ENCODE results near the gene NDUFS8.

Gene NDUFS8

GRCh38 chr11:68022531-68022930, 8.0 kb upstream of the NDUFS8 start:
- no peak overlapping the region for H3K4me3 ChIP-seq (ENCODE audit: low read depth, low read length)
- TF ChIP-seq CTCF (IDR thresholded peaks at IDR 0.05; ENCODE audit: borderline replicate concordance, insufficient read depth, low read depth, low read length) = no peak

- no peak overlapping the region for H3K4me3 ChIP-seq (ENCODE audit: low read depth, low read length)
- TF ChIP-seq CTCF (IDR thresholded peaks at IDR 0.05; ENCODE audit: borderline replicate concordance, insufficient read depth, low read depth, low read length) = no peak
Measured at GRCh38 chr11:68024508-68024907, 6.0 kb upstream of the NDUFS8 start.

GRCh38 chr11:68025047-68025446, 5.4 kb upstream of the NDUFS8 start:
- peak; percentile 23; the same call in 1 of the 2 replicates for TF ChIP-seq CTCF (IDR thresholded peaks at IDR 0.05; ENCODE audit: borderline replicate concordance, insufficient read depth, low read depth, low read length)
- H3K4me3 ChIP-seq (ENCODE audit: low read depth, low read length) = no peak overlapping the region

- TF ChIP-seq CTCF (IDR thresholded peaks at IDR 0.05; ENCODE audit: borderline replicate concordance, insufficient read depth, low read depth, low read length) = no peak
Measured at GRCh38 chr11:68026391-68027105, 3.9 kb upstream of the NDUFS8 start.

GRCh38 chr11:68027667-68028066, 2.8 kb upstream of the NDUFS8 start:
- H3K4me3 ChIP-seq (ENCODE audit: low read depth, low read length) = no peak overlapping the region
- TF ChIP-seq CTCF (IDR thresholded peaks at IDR 0.05; ENCODE audit: borderline replicate concordance, insufficient read depth, low read depth, low read length) = no peak

More at GRCh38 chr11:68026391-68027105, 3.9 kb upstream of the NDUFS8 start:
- no peak overlapping the region for H3K4me3 ChIP-seq (ENCODE audit: low read depth, low read length)

GRCh38 chr11:68028802-68029545, 1.5 kb upstream of the NDUFS8 start:
- no peak for TF ChIP-seq CTCF (IDR thresholded peaks at IDR 0.05; ENCODE audit: borderline replicate concordance, insufficient read depth, low read depth, low read length)
- no peak overlapping the region for H3K4me3 ChIP-seq (ENCODE audit: low read depth, low read length)

- TF ChIP-seq CTCF (IDR thresholded peaks at IDR 0.05; ENCODE audit: borderline replicate concordance, insufficient read depth, low read depth, low read length) = no peak
- peak overlapping the region; percentile 84 for H3K4me3 ChIP-seq (ENCODE audit: low read depth, low read length)
Measured at GRCh38 chr11:68031144-68031464, 623 bp downstream of the NDUFS8 start.

Measured in GM12875 (cell line).